Peyer's patch (tissue), 4 donors: Measurements from ENCODE around the gene SLC16A5. TPM values are rescaled to one million over a fixed set of nuclear protein-coding genes. Genes with fewer than 3 reads are reported as not detected.

Experiments used
- DNase-seq, 3 donors: peaks; one replicate each; pipeline ENCODE4 v3.0.0-alpha.2; 2017 to 2019
- H3K27ac ChIP-seq, 4 donors: fragments of 200-600 bp; sonication (generic); one replicate each; pipeline ENCODE4 v1.5.1; 2016 to 2019
- H3K27me3 ChIP-seq, 2 donors: fragments of 200-600 bp; sonication (generic); one replicate each; pipeline ENCODE4 v1.5.1; 2019
- H3K36me3 ChIP-seq, 3 donors: fragments of 200-600 bp; sonication (generic); one replicate each; pipeline ENCODE4 v1.5.1; 2016 to 2019
- H3K4me1 ChIP-seq, 4 donors: fragments of 200-600 bp; sonication (generic); one replicate each; pipeline ENCODE4 v1.5.1; 2016 to 2019
- H3K4me3 ChIP-seq, 4 donors: fragments of 200-600 bp; sonication (generic); 1 replicate in 3 of 4; 2 replicates in 1 of 4; pipeline ENCODE4 v1.5.1; 2016 to 2019; ENCODE audit warnings: mild to moderate bottlenecking in 1 of 4
- H3K9me3 ChIP-seq, 4 donors: fragments of 200-600 bp; sonication (generic); one replicate each; pipeline ENCODE4 v1.5.1; 2016 to 2019; ENCODE audit warnings: mild to moderate bottlenecking in 1 of 4
- CTCF ChIP-seq, 6 experiments: fragments of 450-650 bp in 4 of 6; fragments of 200-600 bp in 2 of 6; sonication (generic) in 1 of 6; IDR thresholded peaks; one replicate each; pipeline ENCODE4 v1.5.1; 2017 to 2019; ENCODE audit warnings: antibody characterized with exemption in 6 of 6, mild to moderate bottlenecking in 3 of 6, moderate library complexity in 1 of 6
- POLR2A ChIP-seq, 2 donors: fragments of 450-650 bp; IDR thresholded peaks; one replicate each; pipeline ENCODE4 v1.5.1; 2017; ENCODE audit warnings: antibody characterized with exemption in 2 of 2, mild to moderate bottlenecking in 2 of 2, moderate library complexity in 2 of 2
- total RNA-seq, 4 donors: library from RNA; depleted of rRNA; stranded (reverse); fragments of >200 nt; gene quantifications; one replicate each; pipeline ENCODE4 v1.1.0, GENCODE V29; 2016

SLC16A5 gene
- total RNA-seq, 4 donors from 2014 or later, result 47.9 to 211 (median 147) TPM

- H3K36me3 ChIP-seq, result no peaks in the 10 kb centered on the region
- H3K27me3 ChIP-seq, result no peaks in the 10 kb centered on the region
- DNase-seq, result peak in 2 of 3 donors; percentile 73 to 79
- peaks cover 0 to 79% (median 10%) of the 10 kb centered on the region in 4 donors for H3K4me1 ChIP-seq
- TF ChIP-seq CTCF (IDR thresholded peaks at IDR 0.05) (no peak), POLR2A (IDR thresholded peaks at IDR 0.05) (peak in 1 of 2 donors; percentile 50)
- no peaks in the 10 kb centered on the region for H3K9me3 ChIP-seq
- peak overlapping the region in 3 of 4 donors; percentile 83 to 100 (median 95) for H3K27ac ChIP-seq
- peak overlapping the region in 2 of 4 donors; percentile 30 to 33 for H3K4me3 ChIP-seq
Observed at GRCh38 chr17:75091855-75092327, 4.1 kb downstream of the SLC16A5 start.

GRCh38 chr17:75093548-75094158 lies 5.9 kb downstream of the SLC16A5 start:
- Histone ChIP-seq H3K4me3 (no peak overlapping the region), H3K9me3 (no peaks in the 10 kb centered on the region), H3K27me3 (no peaks in the 10 kb centered on the region), H3K27ac (peak overlapping the region in 3 of 4 donors; percentile 40 to 100 (median 95)), H3K4me1 (peaks cover 0 to 73% (median 4%) of the 10 kb centered on the region in 4 donors), H3K36me3 (peaks cover 0 to 10% (median 0%) of the 10 kb centered on the region in 3 donors)
- DNase-seq, result no peak
- TF ChIP-seq POLR2A (IDR thresholded peaks at IDR 0.05) (no peak), CTCF (IDR thresholded peaks at IDR 0.05) (no peak)

DNA sequence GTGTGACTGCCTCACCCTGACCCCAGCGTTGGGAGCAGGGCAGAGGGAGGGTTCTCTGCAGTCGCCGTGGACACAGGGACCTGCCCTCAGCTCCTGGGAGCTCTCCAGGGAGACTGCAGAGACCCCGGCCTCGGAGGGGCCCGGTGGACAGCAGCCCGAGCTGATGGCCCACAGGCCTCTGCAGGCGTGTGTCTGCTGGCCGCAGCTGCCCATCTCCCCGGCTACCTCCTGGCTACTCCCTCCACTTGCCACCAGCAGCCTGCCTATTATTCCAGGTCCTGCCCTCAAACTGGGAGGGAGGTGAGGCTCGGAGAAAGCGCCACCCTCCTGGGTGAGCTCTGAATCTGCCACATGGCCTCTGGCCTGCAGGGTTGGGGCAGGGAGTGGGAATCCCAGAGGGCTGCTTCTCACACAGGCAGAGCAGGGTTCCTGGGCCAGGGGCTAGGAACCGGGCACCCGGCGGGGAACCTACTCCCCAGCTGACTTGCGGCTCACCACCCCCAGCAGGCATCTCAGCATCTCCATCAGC lies 7.2 kb downstream of the SLC16A5 start:
- Histone ChIP-seq H3K9me3 (no peaks in the 10 kb centered on the region), H3K36me3 (peaks cover 0 to 22% (median 0%) of the 10 kb centered on the region in 3 donors), H3K27me3 (no peaks in the 10 kb centered on the region), H3K4me1 (peaks cover 0 to 65% (median 3%) of the 10 kb centered on the region in 4 donors), H3K4me3 (no peak overlapping the region), H3K27ac (peak overlapping the region in 3 of 4 donors; percentile 74 to 89 (median 74))
- no peak for TF ChIP-seq CTCF (IDR thresholded peaks at IDR 0.05)
- TF ChIP-seq POLR2A (IDR thresholded peaks at IDR 0.05), result no peak
- peak in 1 of 3 donors; percentile 55 for DNase-seq

DNA sequence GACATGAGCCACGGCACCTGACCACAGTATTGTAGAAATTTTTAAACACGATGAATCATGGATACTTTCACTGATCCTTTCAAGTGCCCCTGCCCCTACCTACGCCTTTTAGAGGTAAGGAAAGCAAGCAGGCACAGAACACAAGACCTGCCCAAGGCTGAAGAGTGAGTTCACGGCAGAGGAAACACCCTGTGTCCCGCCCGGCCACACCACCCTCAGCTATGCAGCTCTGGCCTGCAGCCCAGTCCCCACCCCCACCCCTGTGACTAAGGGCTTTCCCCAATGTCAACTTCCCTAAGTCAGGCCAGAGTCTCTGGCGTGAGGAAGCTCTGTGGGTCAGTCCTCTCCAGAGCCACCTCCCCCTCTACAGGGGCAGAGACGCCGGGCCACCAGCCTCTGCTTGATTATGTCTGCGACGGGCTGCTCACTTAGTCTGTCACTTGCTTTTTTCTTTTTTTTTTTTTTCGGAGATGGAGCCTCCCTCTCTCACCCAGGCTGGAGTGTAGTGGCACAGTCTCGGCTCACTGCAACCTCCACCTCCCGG lies 8.4 kb downstream of the SLC16A5 start:
- TF ChIP-seq POLR2A (IDR thresholded peaks at IDR 0.05) (peak in 1 of 2 donors; percentile 63), CTCF (IDR thresholded peaks at IDR 0.05) (no peak)
- Histone ChIP-seq H3K9me3 (no peaks in the 10 kb centered on the region), H3K4me1 (peaks cover 0 to 53% (median 2%) of the 10 kb centered on the region in 4 donors), H3K4me3 (no peak overlapping the region), H3K27ac (peak overlapping the region in 3 of 4 donors; percentile 74 to 89 (median 74)), H3K27me3 (no peaks in the 10 kb centered on the region), H3K36me3 (peaks cover 0 to 30% (median 0%) of the 10 kb centered on the region in 3 donors)
- DNase-seq, result peak in 2 of 3 donors; percentile 89 to 95

GRCh38 chr17:75097865-75098264 lies 10.1 kb downstream of the SLC16A5 start:
- DNase-seq, result no peak
- Histone ChIP-seq H3K4me3 (no peak overlapping the region), H3K36me3 (peaks cover 0 to 30% (median 0%) of the 10 kb centered on the region in 3 donors), H3K27me3 (no peaks in the 10 kb centered on the region), H3K27ac (no peak overlapping the region), H3K4me1 (peaks cover 0 to 38% (median 0%) of the 10 kb centered on the region in 4 donors), H3K9me3 (no peaks in the 10 kb centered on the region)
- TF ChIP-seq POLR2A (IDR thresholded peaks at IDR 0.05) (no peak), CTCF (IDR thresholded peaks at IDR 0.05) (no peak)
